SK-N-MC (cell line): ENCODE data around the gene BCAS1.

Experiments
- EZH2 ChIP-seq: fragments of 200-600 bp; sonication (generic); IDR thresholded peaks from one replicate; pipeline ENCODE4 v1.6.1; 2017; ENCODE audit warnings: antibody characterized with exemption
- POLR2AphosphoS5 ChIP-seq: IDR thresholded peaks from 2 replicates; pipeline ENCODE4 v1.6.1; 2012; ENCODE audit warnings: mild to moderate bottlenecking, low read depth, low read length, borderline replicate concordance

DNA sequence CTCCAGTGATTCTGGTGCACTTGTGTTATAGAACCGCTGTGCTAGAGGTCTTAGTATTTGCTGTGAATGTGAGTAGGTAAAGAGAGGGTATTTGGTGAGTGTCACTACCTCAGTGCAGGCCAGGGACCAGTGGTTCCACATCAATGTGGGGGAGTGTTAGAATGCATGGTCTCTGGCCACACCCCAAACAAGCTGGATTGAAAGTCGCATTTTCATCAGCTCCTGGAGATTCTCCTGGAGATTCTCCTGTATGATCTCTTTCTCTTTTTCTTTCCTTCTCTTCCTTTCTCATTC, 26.8 kb upstream of the BCAS1 start:
- no peak for TF ChIP-seq POLR2AphosphoS5
- no peak for TF ChIP-seq EZH2
